Parietal lobe (tissue), 1 donor: ENCODE results near the gene CREB1. TPM values are rescaled to one million over a fixed set of nuclear protein-coding genes. Genes with fewer than 3 reads are reported as not detected.

Experiments used
- total RNA-seq: library from RNA; depleted of rRNA; stranded (reverse); fragments of >200 nt; gene quantifications from one replicate; pipeline ENCODE4 v1.2.3, GENCODE V29; 2014

Gene CREB1
- total RNA-seq, result 133 TPM

GRCh38 chr2:207529330-207530159 is at the start of gene CREB1:
Gene CREB1, plus strand, starts transcription at chr2:207529962. Its CDS starts 25,674 bp downstream, at chr2:207555636.

GRCh38 chr2:207625014-207625907 is 95.5 kb downstream of the CREB1 start, which contains the start of gene METTL21A:
Gene METTL21A, minus strand, starts transcription at chr2:207625394. Its CDS starts 1,019 bp downstream, at chr2:207624375.

Other genes with a start within 250 kb of the CREB1 start
- gene METTL21A, start 95.4 kb downstream of the CREB1 start, total RNA-seq, result 11.3 TPM
- gene CCNYL1, start 181.7 kb downstream of the CREB1 start, total RNA-seq, result 21.0 TPM
- 1.6 TPM for gene FZD5, start 239.9 kb downstream of the CREB1 start, total RNA-seq